ENCODE measurements around the gene FAAP100. TPM values are rescaled to one million over a fixed set of nuclear protein-coding genes. Genes with fewer than 3 reads are reported as not detected.

Gene FAAP100
- total and polyA plus RNA-seq, 2 donors, result 14.0 to 21.0 TPM

GRCh38 chr17:81568416-81568815 lies 16.3 kb upstream of the FAAP100 start:
- DNase-seq (ENCODE audit: extremely low spot score), result no peak
- no peaks in the 10 kb centered on the region for H3K4me1 ChIP-seq (ENCODE audit: insufficient read depth)
- WGBS, result 58% methylated on average over 10 of the region's 10 CpGs
- peaks cover 6% of the 10 kb centered on the region for H3K36me3 ChIP-seq (ENCODE audit: insufficient read depth)
- H3K4me3 ChIP-seq (ENCODE audit: low read depth, low read length), result no peak overlapping the region
- H3K27ac ChIP-seq (ENCODE audit: low read depth), result no peak overlapping the region

- H3K4me3 ChIP-seq (ENCODE audit: low read depth, low read length), result no peak overlapping the region
- H3K4me1 ChIP-seq (ENCODE audit: insufficient read depth), result no peaks in the 10 kb centered on the region
- WGBS, result 40% methylated on average over 4 of the region's 4 CpGs
- no peak for DNase-seq (ENCODE audit: extremely low spot score)
- no peak overlapping the region for H3K27ac ChIP-seq (ENCODE audit: low read depth)
- H3K36me3 ChIP-seq (ENCODE audit: insufficient read depth), result peaks cover 6% of the 10 kb centered on the region
Measured at GRCh38 chr17:81567191-81567590, 15.0 kb upstream of the FAAP100 start.

- Histone ChIP-seq H3K36me3 (ENCODE audit: insufficient read depth) (peaks cover 6% of the 10 kb centered on the region), H3K4me1 (ENCODE audit: insufficient read depth) (no peaks in the 10 kb centered on the region), H3K4me3 (ENCODE audit: low read depth, low read length) (no peak overlapping the region), H3K27ac (ENCODE audit: low read depth) (no peak overlapping the region)
- peak; percentile 85 for DNase-seq (ENCODE audit: extremely low spot score)
- WGBS, result 5% methylated on average over 8 of the region's 8 CpGs
Measured at GRCh38 chr17:81566461-81567126, 14.4 kb upstream of the FAAP100 start.

GRCh38 chr17:81565231-81565630 lies 13.1 kb upstream of the FAAP100 start:
- WGBS, result 88% methylated on average over 16 of the region's 16 CpGs
- no peaks in the 10 kb centered on the region for H3K4me1 ChIP-seq (ENCODE audit: insufficient read depth)
- peaks cover 3% of the 10 kb centered on the region for H3K36me3 ChIP-seq (ENCODE audit: insufficient read depth)

GRCh38 chr17:81564778-81565177 lies 12.6 kb upstream of the FAAP100 start:
- no peaks in the 10 kb centered on the region for H3K4me1 ChIP-seq (ENCODE audit: insufficient read depth)
- WGBS, result 91% methylated on average over 17 of the region's 17 CpGs
- no peak overlapping the region for H3K4me3 ChIP-seq (ENCODE audit: low read depth, low read length)
- H3K27ac ChIP-seq (ENCODE audit: low read depth), result no peak overlapping the region
- DNase-seq (ENCODE audit: extremely low spot score), result no peak
- H3K36me3 ChIP-seq (ENCODE audit: insufficient read depth), result no peaks in the 10 kb centered on the region

More at GRCh38 chr17:81565231-81565630, 13.1 kb upstream of the FAAP100 start:
- no peak overlapping the region for H3K27ac ChIP-seq (ENCODE audit: low read depth)
- H3K4me3 ChIP-seq (ENCODE audit: low read depth, low read length), result no peak overlapping the region
- DNase-seq (ENCODE audit: extremely low spot score), result no peak

- Histone ChIP-seq H3K27ac (ENCODE audit: low read depth) (no peak overlapping the region), H3K4me1 (ENCODE audit: insufficient read depth) (no peaks in the 10 kb centered on the region), H3K4me3 (ENCODE audit: low read depth, low read length) (no peak overlapping the region), H3K36me3 (ENCODE audit: insufficient read depth) (no peaks in the 10 kb centered on the region)
- DNase-seq (ENCODE audit: extremely low spot score), result no peak
- 84% methylated on average over 10 of the region's 10 CpGs for WGBS
Measured at GRCh38 chr17:81563861-81564586, 11.9 kb upstream of the FAAP100 start.

- H3K27ac ChIP-seq (ENCODE audit: low read depth), result no peak overlapping the region
- H3K4me1 ChIP-seq (ENCODE audit: insufficient read depth), result no peaks in the 10 kb centered on the region
- DNase-seq (ENCODE audit: extremely low spot score), result no peak
- no peak overlapping the region for H3K4me3 ChIP-seq (ENCODE audit: low read depth, low read length)
- 89% methylated on average over 4 of the region's 4 CpGs for WGBS
- peaks cover 2% of the 10 kb centered on the region for H3K36me3 ChIP-seq (ENCODE audit: insufficient read depth)
Measured at GRCh38 chr17:81561494-81561885, 9.3 kb upstream of the FAAP100 start.

- no peak for DNase-seq (ENCODE audit: extremely low spot score)
- H3K4me1 ChIP-seq (ENCODE audit: insufficient read depth), result no peaks in the 10 kb centered on the region
- peaks cover 2% of the 10 kb centered on the region for H3K36me3 ChIP-seq (ENCODE audit: insufficient read depth)
- H3K4me3 ChIP-seq (ENCODE audit: low read depth, low read length), result no peak overlapping the region
- WGBS, result 73% methylated on average over 27 of the region's 27 CpGs
- no peak overlapping the region for H3K27ac ChIP-seq (ENCODE audit: low read depth)
Measured at GRCh38 chr17:81558941-81559806, 7.0 kb upstream of the FAAP100 start.

- 91% methylated on average over 12 of the region's 12 CpGs for WGBS
- H3K4me3 ChIP-seq (ENCODE audit: low read depth, low read length), result no peak overlapping the region
- peaks cover 2% of the 10 kb centered on the region for H3K36me3 ChIP-seq (ENCODE audit: insufficient read depth)
- H3K27ac ChIP-seq (ENCODE audit: low read depth), result no peak overlapping the region
- H3K4me1 ChIP-seq (ENCODE audit: insufficient read depth), result no peaks in the 10 kb centered on the region
- no peak for DNase-seq (ENCODE audit: extremely low spot score)
Measured at GRCh38 chr17:81558115-81558468, 5.9 kb upstream of the FAAP100 start.

GRCh38 chr17:81557276-81558114 lies 5.3 kb upstream of the FAAP100 start:
- no peak overlapping the region for H3K4me3 ChIP-seq (ENCODE audit: low read depth, low read length)
- H3K27ac ChIP-seq (ENCODE audit: low read depth), result no peak overlapping the region
- no peaks in the 10 kb centered on the region for H3K4me1 ChIP-seq (ENCODE audit: insufficient read depth)
- H3K36me3 ChIP-seq (ENCODE audit: insufficient read depth), result peaks cover 2% of the 10 kb centered on the region
- DNase-seq (ENCODE audit: extremely low spot score), result no peak
- WGBS, result 86% methylated on average over 21 of the region's 21 CpGs

GRCh38 chr17:81556863-81557262 lies 4.7 kb upstream of the FAAP100 start:
- no peak for DNase-seq (ENCODE audit: extremely low spot score)
- peaks cover 2% of the 10 kb centered on the region for H3K36me3 ChIP-seq (ENCODE audit: insufficient read depth)
- WGBS, result 93% methylated on average over 6 of the region's 6 CpGs
- no peak overlapping the region for H3K27ac ChIP-seq (ENCODE audit: low read depth)
- H3K4me1 ChIP-seq (ENCODE audit: insufficient read depth), result no peaks in the 10 kb centered on the region
- no peak overlapping the region for H3K4me3 ChIP-seq (ENCODE audit: low read depth, low read length)

GRCh38 chr17:81556175-81556691 lies 4.1 kb upstream of the FAAP100 start:
- no peaks in the 10 kb centered on the region for H3K4me1 ChIP-seq (ENCODE audit: insufficient read depth)
- H3K27ac ChIP-seq (ENCODE audit: low read depth), result no peak overlapping the region
- no peak overlapping the region for H3K4me3 ChIP-seq (ENCODE audit: low read depth, low read length)
- H3K36me3 ChIP-seq (ENCODE audit: insufficient read depth), result peaks cover 2% of the 10 kb centered on the region
- DNase-seq (ENCODE audit: extremely low spot score), result no peak
- 90% methylated on average over 9 of the region's 9 CpGs for whole genome bisulfite sequencing

All from urinary bladder (tissue), 4 donors.